Measurements from ENCODE around the gene MAMLD1.

Gene MAMLD1

DNA sequence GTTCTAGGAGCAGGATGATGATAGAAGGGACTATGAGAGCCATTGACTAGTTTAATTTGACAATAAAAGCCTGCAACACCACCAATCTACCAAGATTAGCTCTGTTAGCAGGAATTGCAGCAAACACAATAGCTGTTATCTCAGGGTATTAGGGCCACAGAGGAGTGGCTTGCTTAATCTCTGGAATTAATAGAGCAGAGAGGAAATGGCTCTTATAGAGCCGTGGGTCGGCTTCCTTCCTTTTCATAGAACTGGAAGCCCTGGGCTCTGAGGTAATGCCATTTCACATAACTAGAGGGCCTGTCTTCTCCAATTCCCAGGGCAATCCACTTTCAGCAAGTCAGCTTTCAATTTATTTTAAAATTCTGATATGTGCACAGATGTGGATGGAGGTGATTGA lies 83.0 kb downstream of the MAMLD1 start:
- no peak for DNase-seq (ENCODE audit: low read depth)
- H3K4me3 ChIP-seq (ENCODE audit: low read length), result no peak overlapping the region
- TF ChIP-seq, protein P1, sequence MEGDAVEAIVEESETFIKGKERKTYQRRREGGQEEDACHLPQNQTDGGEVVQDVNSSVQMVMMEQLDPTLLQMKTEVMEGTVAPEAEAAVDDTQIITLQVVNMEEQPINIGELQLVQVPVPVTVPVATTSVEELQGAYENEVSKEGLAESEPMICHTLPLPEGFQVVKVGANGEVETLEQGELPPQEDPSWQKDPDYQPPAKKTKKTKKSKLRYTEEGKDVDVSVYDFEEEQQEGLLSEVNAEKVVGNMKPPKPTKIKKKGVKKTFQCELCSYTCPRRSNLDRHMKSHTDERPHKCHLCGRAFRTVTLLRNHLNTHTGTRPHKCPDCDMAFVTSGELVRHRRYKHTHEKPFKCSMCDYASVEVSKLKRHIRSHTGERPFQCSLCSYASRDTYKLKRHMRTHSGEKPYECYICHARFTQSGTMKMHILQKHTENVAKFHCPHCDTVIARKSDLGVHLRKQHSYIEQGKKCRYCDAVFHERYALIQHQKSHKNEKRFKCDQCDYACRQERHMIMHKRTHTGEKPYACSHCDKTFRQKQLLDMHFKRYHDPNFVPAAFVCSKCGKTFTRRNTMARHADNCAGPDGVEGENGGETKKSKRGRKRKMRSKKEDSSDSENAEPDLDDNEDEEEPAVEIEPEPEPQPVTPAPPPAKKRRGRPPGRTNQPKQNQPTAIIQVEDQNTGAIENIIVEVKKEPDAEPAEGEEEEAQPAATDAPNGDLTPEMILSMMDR (IDR thresholded peaks at IDR 0.05; ENCODE audit: insufficient read depth, low read depth, low read length, missing control alignments), result no peak

- TF ChIP-seq, protein P1 (IDR thresholded peaks at IDR 0.05; ENCODE audit: insufficient read depth, low read depth, low read length, missing control alignments), result no peak
- no peak for DNase-seq (ENCODE audit: low read depth)
- H3K4me3 ChIP-seq (ENCODE audit: low read length), result no peak overlapping the region
These were observed 83.9 kb downstream of the MAMLD1 start for GRCh38 chrX:150446995-150447394.

DNA sequence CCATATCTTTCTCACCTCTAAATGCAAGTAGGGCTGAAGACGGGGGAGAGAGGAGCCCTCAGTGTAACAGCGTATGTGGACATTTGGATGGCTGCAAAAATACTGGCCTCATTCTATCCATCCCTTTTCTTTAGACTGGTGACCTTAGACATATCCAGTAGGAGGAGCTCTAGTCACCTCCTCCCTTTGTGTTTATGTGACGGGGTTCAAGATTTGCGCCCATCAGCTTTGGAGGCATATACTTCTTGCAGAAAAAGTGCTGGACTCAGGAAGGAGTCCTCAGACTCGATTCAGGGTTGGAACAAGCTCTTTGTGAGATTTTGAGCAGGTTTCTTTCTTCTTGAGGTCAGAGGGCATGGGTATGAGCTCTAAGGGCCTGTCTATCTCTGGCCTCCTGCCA lies 86.2 kb downstream of the MAMLD1 start:
- DNase-seq (ENCODE audit: low read depth), result no peak
- TF ChIP-seq, protein P1 (IDR thresholded peaks at IDR 0.05; ENCODE audit: insufficient read depth, low read depth, low read length, missing control alignments), result no peak
- no peak overlapping the region for H3K4me3 ChIP-seq (ENCODE audit: low read length)

DNA sequence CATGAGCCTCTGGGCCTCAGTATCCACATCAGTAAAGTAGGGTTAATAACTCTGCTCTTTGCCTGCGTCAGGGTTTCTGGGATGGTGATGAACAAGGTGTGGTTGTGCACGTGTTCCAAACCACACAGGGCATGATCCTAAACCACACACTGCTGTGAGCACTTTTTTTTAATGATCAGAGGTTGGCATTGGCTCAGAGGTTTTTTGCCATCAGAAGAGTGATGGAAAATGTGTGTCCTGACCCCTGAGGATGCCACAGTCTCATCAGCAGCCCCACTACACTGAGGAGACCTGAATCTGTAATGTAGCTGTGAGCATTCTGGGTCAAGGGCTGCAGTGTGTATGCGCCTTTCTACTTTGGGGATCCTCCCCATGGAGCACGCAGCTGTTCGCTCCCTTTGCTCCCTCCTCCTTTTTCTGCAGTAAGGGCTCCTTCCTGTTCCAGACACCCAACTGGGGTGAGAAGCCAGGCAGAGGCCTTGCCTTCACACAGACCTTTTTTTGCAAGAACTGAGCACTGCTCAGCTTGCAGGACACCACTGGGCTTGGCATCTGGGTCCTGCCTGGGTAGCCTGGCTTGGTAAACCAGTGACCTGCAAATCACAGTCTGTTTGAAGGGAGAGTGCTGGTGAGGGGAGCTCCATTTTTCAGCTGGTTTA lies 87.5 kb downstream of the MAMLD1 start:
- no peak overlapping the region for H3K4me3 ChIP-seq (ENCODE audit: low read length)
- DNase-seq (ENCODE audit: low read depth), result peak; percentile 16
- TF ChIP-seq, protein P1 (IDR thresholded peaks at IDR 0.05; ENCODE audit: insufficient read depth, low read depth, low read length, missing control alignments), result no peak

DNA sequence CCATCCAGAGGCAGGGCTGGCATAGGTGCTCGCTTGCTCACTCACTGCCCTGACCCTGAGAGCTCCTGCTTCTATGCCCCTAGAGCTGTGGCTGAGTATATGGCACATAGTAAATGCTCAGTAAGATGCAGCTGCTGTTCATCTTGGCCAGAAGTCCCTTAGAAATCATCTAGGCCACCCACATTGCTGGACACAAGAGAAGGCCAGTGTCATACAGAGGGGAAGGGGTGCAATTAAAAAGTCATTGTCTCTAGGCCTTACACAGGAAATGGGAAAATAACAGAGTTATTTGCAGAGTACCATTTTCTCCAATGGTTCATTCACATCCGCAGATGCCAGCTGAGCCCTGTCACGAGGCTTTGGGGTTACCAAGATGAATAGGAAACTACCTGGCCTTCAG lies 88.8 kb downstream of the MAMLD1 start:
- TF ChIP-seq, protein P1 (IDR thresholded peaks at IDR 0.05; ENCODE audit: insufficient read depth, low read depth, low read length, missing control alignments), result no peak
- no peak overlapping the region for H3K4me3 ChIP-seq (ENCODE audit: low read length)
- DNase-seq (ENCODE audit: low read depth), result no peak

GRCh38 chrX:150454083-150454482 lies 91.0 kb downstream of the MAMLD1 start:
- TF ChIP-seq, protein P1 (IDR thresholded peaks at IDR 0.05; ENCODE audit: insufficient read depth, low read depth, low read length, missing control alignments), result no peak
- no peak for DNase-seq (ENCODE audit: low read depth)
- no peak overlapping the region for H3K4me3 ChIP-seq (ENCODE audit: low read length)

Data from epithelial cell of esophagus (primary cell).